PC-3 (cell line): ENCODE measurements around the gene LRFN4. TPM values are rescaled to one million over a fixed set of nuclear protein-coding genes. Genes with fewer than 3 reads are reported as not detected.

Experiments used
- ATAC-seq: fragments of 200-7000 bp; cut with Tn5 transposase; 2 replicates; pipeline ENCODE4 v1.9.1; 2020; ENCODE audit warnings: mild to moderate bottlenecking, moderate library complexity
- BruUV-seq: library from RNA; stranded (reverse); fragments of 400-500 nt; replicated peaks from 2 replicates; lab custom pipeline; 2021; lab: Mats Ljungman, UMichigan
- CTCF ChIA-PET: fragments of 300-600 bp; sonication (Branson Sonifier 250); formaldehyde crosslinking; loops from one replicate; lab custom pipeline; 2022; ENCODE audit warnings: antibody characterized with exemption; lab: Charles Lee
- POLR2A ChIA-PET: fragments of 300-600 bp; sonication (Branson Sonifier 250); formaldehyde crosslinking; loops from one replicate; lab custom pipeline; 2022; ENCODE audit warnings: antibody characterized with exemption; ENCODE audit not compliant: unreplicated experiment; lab: Charles Lee
- DNase-seq: peaks from one replicate; pipeline ENCODE4 v3.0.0-alpha.2; 2015
- H2AFZ ChIP-seq: fragments of 300-600 bp; sonication (generic); 2 replicates; pipeline ENCODE4 v1.6.0; 2016; ENCODE audit warnings: antibody characterized with exemption, low read length
- H3F3A ChIP-seq: fragments of 300-600 bp; sonication (generic); one replicate; pipeline ENCODE4 v1.6.0; 2017; ENCODE audit warnings: antibody characterized with exemption, low read length, control low read depth, mild to moderate bottlenecking; ENCODE audit not compliant: unreplicated experiment
- H3K27ac ChIP-seq: fragments of 300-600 bp; sonication (generic); 2 replicates; pipeline ENCODE4 v1.5.1; 2016; ENCODE audit warnings: mild to moderate bottlenecking, low read length
- H3K27me3 ChIP-seq: fragments of 300-600 bp; sonication (generic); 2 replicates; pipeline ENCODE4 v1.6.1; 2016; ENCODE audit warnings: low read length, mixed read lengths
- H3K36me3 ChIP-seq: fragments of 300-600 bp; sonication (generic); 2 replicates; pipeline ENCODE4 v1.6.1; 2016; ENCODE audit warnings: low read depth, mixed run types, low read length, mixed read lengths
- H3K4me1 ChIP-seq: fragments of 300-600 bp; sonication (generic); 2 replicates; pipeline ENCODE4 v1.5.1; 2016; ENCODE audit warnings: low read length; ENCODE audit not compliant: insufficient read depth
- H3K4me2 ChIP-seq: fragments of 300-600 bp; sonication (generic); 2 replicates; pipeline ENCODE4 v1.6.0; 2016; ENCODE audit warnings: low read length
- H3K4me3 ChIP-seq: fragments of 300-600 bp; sonication (generic); 2 replicates; pipeline ENCODE4 v1.5.1; 2016; ENCODE audit warnings: mild to moderate bottlenecking, low read length, mixed read lengths
- H3K79me2 ChIP-seq: fragments of 300-600 bp; sonication (generic); 2 replicates; pipeline ENCODE4 v1.6.1; 2017; ENCODE audit warnings: low read length, mixed read lengths
- H3K9ac ChIP-seq: fragments of 300-600 bp; sonication (generic); 2 replicates; pipeline ENCODE4 v1.6.0; 2016; ENCODE audit warnings: mild to moderate bottlenecking, low read length
- H3K9me2 ChIP-seq: fragments of 300-600 bp; sonication (generic); replicated peaks from 2 replicates; pipeline ENCODE4 v1.6.1; 2016; ENCODE audit warnings: mixed run types, low read length, mixed read lengths
- H3K9me3 ChIP-seq: fragments of 300-600 bp; sonication (generic); 2 replicates; pipeline ENCODE4 v1.6.1; 2016; ENCODE audit warnings: low read length, mixed read lengths
- H4K20me1 ChIP-seq: fragments of 300-600 bp; sonication (generic); 2 replicates; pipeline ENCODE4 v1.6.1; 2016; ENCODE audit warnings: low read length, mixed read lengths
- EZH2 ChIP-seq: fragments of 300-600 bp; sonication (generic); IDR thresholded peaks from one replicate; pipeline ENCODE4 v1.6.1; 2017; ENCODE audit warnings: antibody characterized with exemption, mild to moderate bottlenecking, low read length; ENCODE audit not compliant: unreplicated experiment
- EZH2phosphoT487 ChIP-seq: fragments of 300-600 bp; sonication (generic); IDR thresholded peaks from 2 replicates; pipeline ENCODE4 v1.6.1; 2018; ENCODE audit warnings: mild to moderate bottlenecking, antibody characterized with exemption, low read length, borderline replicate concordance
- intact Hi-C: fragments of 100-400 bp; cut with micrococcal nuclease; formaldehyde crosslinking; loops from 2 replicates; pipeline ENCODE4 v1.9.0; 2023
- total RNA-seq: library from RNA; depleted of rRNA; stranded (reverse); fragments of >200 nt; gene quantifications from 2 replicates; pipeline ENCODE4 v1.2.3, GENCODE V29; 2014
- TF ChIP-seq, protein P1 (sequence below): fragments of 300-600 bp; sonication (generic); conservative IDR thresholded peaks from 2 replicates; pipeline ENCODE4 v1.5.1; 2017; ENCODE audit warnings: antibody characterized with exemption, low read depth, mild to moderate bottlenecking, low read length

Gene LRFN4
- total RNA-seq, 1 experiment from 2014 or later = 64.4 TPM

DNA sequence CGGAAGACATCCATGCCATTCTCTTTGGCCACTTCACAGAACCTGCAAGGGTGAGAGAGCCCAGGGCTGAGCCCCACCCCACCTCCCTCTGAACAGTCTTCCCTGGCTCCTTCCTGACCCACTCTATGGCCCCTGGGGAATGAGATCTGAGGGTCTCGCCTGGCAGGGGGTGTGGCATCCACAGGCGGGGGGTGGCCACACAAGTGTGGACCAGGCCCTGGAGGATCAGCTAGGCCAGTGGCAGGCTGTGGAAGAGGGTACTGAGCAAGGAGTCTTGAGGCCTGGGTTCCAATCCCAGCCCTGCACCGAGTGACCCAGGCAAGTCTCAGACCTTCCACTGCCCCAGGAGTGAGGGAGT lies 5.6 kb upstream of the LRFN4 start:
- peaks cover 16% of the 10 kb centered on the region for H3K4me1 ChIP-seq
- H3F3A ChIP-seq = no peaks in the 10 kb centered on the region
- BruUV-seq = no TSS peak
- ChIA-PET POLR2A (no interaction called here), CTCF (no interaction called here)
- no peak overlapping the region for H3K9ac ChIP-seq
- H4K20me1 ChIP-seq = no peaks in the 10 kb centered on the region
- H3K79me2 ChIP-seq = no peaks in the 10 kb centered on the region
- intact Hi-C loops = no loop called here
- TF ChIP-seq EZH2 = no peak
- no peak for TF ChIP-seq EZH2phosphoT487
- TF ChIP-seq, protein P1, sequence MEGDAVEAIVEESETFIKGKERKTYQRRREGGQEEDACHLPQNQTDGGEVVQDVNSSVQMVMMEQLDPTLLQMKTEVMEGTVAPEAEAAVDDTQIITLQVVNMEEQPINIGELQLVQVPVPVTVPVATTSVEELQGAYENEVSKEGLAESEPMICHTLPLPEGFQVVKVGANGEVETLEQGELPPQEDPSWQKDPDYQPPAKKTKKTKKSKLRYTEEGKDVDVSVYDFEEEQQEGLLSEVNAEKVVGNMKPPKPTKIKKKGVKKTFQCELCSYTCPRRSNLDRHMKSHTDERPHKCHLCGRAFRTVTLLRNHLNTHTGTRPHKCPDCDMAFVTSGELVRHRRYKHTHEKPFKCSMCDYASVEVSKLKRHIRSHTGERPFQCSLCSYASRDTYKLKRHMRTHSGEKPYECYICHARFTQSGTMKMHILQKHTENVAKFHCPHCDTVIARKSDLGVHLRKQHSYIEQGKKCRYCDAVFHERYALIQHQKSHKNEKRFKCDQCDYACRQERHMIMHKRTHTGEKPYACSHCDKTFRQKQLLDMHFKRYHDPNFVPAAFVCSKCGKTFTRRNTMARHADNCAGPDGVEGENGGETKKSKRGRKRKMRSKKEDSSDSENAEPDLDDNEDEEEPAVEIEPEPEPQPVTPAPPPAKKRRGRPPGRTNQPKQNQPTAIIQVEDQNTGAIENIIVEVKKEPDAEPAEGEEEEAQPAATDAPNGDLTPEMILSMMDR = no peak
- DNase-seq (no peak), ATAC-seq (no peak)
- H3K4me2 ChIP-seq = no peak overlapping the region
- no peak overlapping the region for H3K4me3 ChIP-seq
- no peaks in the 10 kb centered on the region for H3K9me3 ChIP-seq
- H3K9me2 ChIP-seq = no peaks in the 10 kb centered on the region
- H3K36me3 ChIP-seq = peaks cover 11% of the 10 kb centered on the region
- H3K27ac ChIP-seq = no peak overlapping the region
- H2AFZ ChIP-seq = no peak overlapping the region
- H3K27me3 ChIP-seq = no peaks in the 10 kb centered on the region

DNA sequence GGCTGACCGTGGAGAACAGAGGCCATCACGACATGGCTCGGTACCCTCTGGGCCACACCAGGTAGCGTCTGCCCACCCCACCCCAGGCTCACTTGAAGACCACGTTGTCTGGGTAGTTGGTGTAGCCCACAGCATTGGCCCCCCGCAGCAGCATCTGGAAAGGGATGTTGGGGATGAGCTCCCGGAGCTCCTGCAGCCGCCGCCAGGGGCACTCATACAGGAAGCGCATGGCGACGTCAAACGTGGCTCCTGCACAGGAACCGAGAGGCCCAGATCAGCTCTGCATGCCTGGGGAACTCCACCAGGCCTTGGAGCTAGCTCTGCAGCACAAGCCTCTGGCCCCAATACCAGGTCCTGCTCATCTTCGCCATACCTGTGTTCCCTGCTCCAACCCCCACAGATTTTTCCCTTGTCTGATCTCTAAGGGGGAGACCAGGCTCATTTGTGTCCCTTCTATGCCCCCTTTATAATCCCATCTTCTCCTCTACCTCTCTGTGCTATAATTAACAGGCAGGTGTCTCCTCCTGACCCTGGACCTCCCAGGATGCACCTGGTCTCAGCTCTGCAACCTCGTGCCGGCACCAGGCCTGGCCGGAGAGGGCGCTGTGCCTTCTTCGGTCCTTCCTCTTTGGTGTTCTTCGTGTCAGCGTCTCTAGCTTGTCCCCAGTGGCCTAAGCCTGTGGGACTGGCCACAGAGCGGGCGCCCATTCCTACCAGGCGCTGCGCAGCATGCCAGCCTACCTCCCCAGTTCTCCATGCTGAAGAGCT lies 5.0 kb upstream of the LRFN4 start:
- H3K27ac ChIP-seq = no peak overlapping the region
- no TSS peak for BruUV-seq
- POLR2A ChIA-PET = no interaction called here
- intact Hi-C loops = no loop called here
- no peaks in the 10 kb centered on the region for H3F3A ChIP-seq
- no peak for DNase-seq
- CTCF ChIA-PET = no interaction called here
- no peaks in the 10 kb centered on the region for H3K79me2 ChIP-seq
- H3K27me3 ChIP-seq = no peaks in the 10 kb centered on the region
- H3K4me1 ChIP-seq = peaks cover 9% of the 10 kb centered on the region
- no peak overlapping the region for H3K4me2 ChIP-seq
- H3K9ac ChIP-seq = no peak overlapping the region
- peaks cover 8% of the 10 kb centered on the region; the same call in 1 of the 2 replicates for H3K36me3 ChIP-seq
- TF ChIP-seq, protein P1 = peak; percentile 44; the same call in 1 of the 2 replicates
- no peak for TF ChIP-seq EZH2
- H3K9me3 ChIP-seq = no peaks in the 10 kb centered on the region
- H4K20me1 ChIP-seq = no peaks in the 10 kb centered on the region
- ATAC-seq = no peak
- no peaks in the 10 kb centered on the region for H3K9me2 ChIP-seq
- H2AFZ ChIP-seq = no peak overlapping the region
- H3K4me3 ChIP-seq = no peak overlapping the region

DNA sequence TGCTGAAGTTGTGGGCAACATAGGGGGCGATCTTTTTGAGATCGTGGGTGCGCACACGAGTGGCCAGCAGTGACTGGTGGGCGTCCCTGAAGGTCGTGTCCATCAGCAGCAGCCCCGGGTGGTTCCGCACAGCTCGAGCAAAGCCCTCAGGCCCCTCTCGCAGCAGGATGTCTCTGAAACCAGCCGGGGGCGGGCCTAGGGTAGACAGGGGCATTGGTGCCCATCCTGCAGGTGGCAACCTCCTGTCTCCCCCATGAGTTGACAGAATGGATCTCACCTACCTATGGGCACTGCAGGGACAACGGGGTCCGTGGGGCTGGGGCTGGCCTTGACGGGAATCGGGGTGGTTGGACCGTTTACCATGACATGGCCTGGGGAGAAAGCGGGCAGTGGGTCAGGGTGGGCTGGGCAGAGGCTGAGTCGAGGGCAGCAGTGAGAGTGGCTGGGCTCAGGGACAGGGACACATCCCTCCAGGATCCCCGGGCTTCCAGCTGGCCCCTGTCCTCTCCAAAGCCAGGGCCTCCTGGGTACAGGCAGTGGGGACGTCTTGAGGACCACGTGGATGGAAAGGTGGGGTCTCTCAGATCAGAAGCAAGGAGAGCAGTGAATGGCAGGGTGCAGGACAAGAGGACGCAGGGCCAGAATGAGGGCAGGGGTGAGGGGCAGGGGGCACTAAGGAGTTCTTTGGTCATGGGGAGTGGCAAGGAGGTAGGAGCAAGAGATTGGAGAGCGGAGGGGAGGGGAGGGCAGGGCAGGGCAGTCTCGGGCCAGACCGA lies 4.2 kb upstream of the LRFN4 start:
- Histone ChIP-seq H3K9me2 (no peaks in the 10 kb centered on the region), H3F3A (no peaks in the 10 kb centered on the region), H4K20me1 (no peaks in the 10 kb centered on the region), H3K79me2 (peaks cover 6% of the 10 kb centered on the region), H3K27ac (no peak overlapping the region), H3K27me3 (no peaks in the 10 kb centered on the region), H3K36me3 (peaks cover 6% of the 10 kb centered on the region; the same call in 1 of the 2 replicates), H3K4me3 (no peak overlapping the region), H2AFZ (no peak overlapping the region), H3K9ac (no peak overlapping the region), H3K4me1 (peaks cover 9% of the 10 kb centered on the region), H3K4me2 (no peak overlapping the region), H3K9me3 (no peaks in the 10 kb centered on the region)
- ChIA-PET POLR2A (no interaction called here), CTCF (no interaction called here)
- no peak for DNase-seq
- intact Hi-C loops = no loop called here
- TF ChIP-seq EZH2phosphoT487 (no peak), EZH2 (no peak)
- TF ChIP-seq, protein P1 = no peak
- BruUV-seq = no TSS peak
- no peak for ATAC-seq
